Gastrocnemius medialis (tissue), 4 donors: Measurements from ENCODE around the gene SRPK2. TPM values are rescaled to one million over a fixed set of nuclear protein-coding genes. Genes with fewer than 3 reads are reported as not detected.

Experiments
- ATAC-seq, 2 donors: fragments of 150-250 bp; one replicate each; pipeline ENCODE4 v1.9.1; 2016
- DNase-seq, 2 donors: peaks; one replicate each; pipeline ENCODE4 v3.0.0-alpha.2; 2019
- H3K27ac ChIP-seq, 4 donors: fragments of 200-600 bp; sonication (generic); 1 replicate in 1 of 4; 2 replicates in 3 of 4; pipeline ENCODE4 v1.5.1; 2016 to 2018; ENCODE audit warnings: mild to moderate bottlenecking in 2 of 4, moderate library complexity in 1 of 4
- H3K27me3 ChIP-seq, 3 donors: fragments of 200-600 bp; sonication (generic) in 2 of 3; 1 replicate in 1 of 3; 2 replicates in 2 of 3; pipeline versions ENCODE4 v1.5.1 to v1.6.0; 2016 to 2019; ENCODE audit warnings: mild to moderate bottlenecking in 1 of 3, moderate library complexity in 1 of 3
- H3K36me3 ChIP-seq, 2 donors: fragments of 200-600 bp; sonication (generic) in 1 of 2; one replicate each; pipeline ENCODE4 v1.5.1; 2017 to 2018
- H3K4me1 ChIP-seq, 2 donors: fragments of 200-600 bp; sonication (generic) in 1 of 2; one replicate each; pipeline ENCODE4 v1.5.1; 2016 to 2017; ENCODE audit warnings: mild to moderate bottlenecking in 2 of 2
- H3K4me3 ChIP-seq, 4 donors: fragments of 200-600 bp; sonication (generic) in 3 of 4; 1 replicate in 1 of 4; 2 replicates in 3 of 4; pipeline ENCODE4 v1.5.1; 2016 to 2019; ENCODE audit warnings: mild to moderate bottlenecking in 2 of 4
- H3K9me3 ChIP-seq, 3 donors: fragments of 200-600 bp; sonication (generic) in 2 of 3; 1 replicate in 1 of 3; 2 replicates in 2 of 3; pipeline ENCODE4 v1.5.1; 2016 to 2019
- CTCF ChIP-seq, 5 experiments: fragments of 450-650 bp in 3 of 5; fragments of 200-600 bp in 2 of 5; sonication (generic) in 2 of 5; IDR thresholded peaks in 4 of 5; conservative IDR thresholded peaks in 1 of 5; 1 replicate in 4 of 5; 2 replicates in 1 of 5; pipeline ENCODE4 v1.5.1; 2016 to 2019; ENCODE audit warnings: antibody characterized with exemption in 5 of 5, mild to moderate bottlenecking in 3 of 5, moderate library complexity in 3 of 5
- POLR2A ChIP-seq, 2 donors: fragments of 450-650 bp; IDR thresholded peaks; one replicate each; pipeline ENCODE4 v1.6.1; 2017; ENCODE audit warnings: antibody characterized with exemption in 2 of 2, mild to moderate bottlenecking in 2 of 2, moderate library complexity in 2 of 2
- in situ Hi-C, 4 donors: fragments of 200-750 bp; cut with MboI; loops; one replicate each; pipeline versions ENCODE4 v1.15.0 to v1.8.0; 2017; ENCODE audit warnings: low sequenced_read_pairs in 4 of 4
- intact Hi-C: fragments of 100-400 bp; cut with DNase I; formaldehyde crosslinking; loops from one replicate; pipeline ENCODE4 v1.15.1; 2023; ENCODE audit warnings: low total_unique reads
- total RNA-seq, 4 donors: library from RNA; depleted of rRNA; stranded (reverse); fragments of >200 nt; gene quantifications; one replicate each; pipeline versions ENCODE4 v1.1.0 to v1.2.3, GENCODE V29; 2016

SRPK2 gene
- total RNA-seq, 4 donors from 2014 or later, result 18.1 to 49.0 (median 21.3) TPM

GRCh38 chr7:105209433-105209832 is 179.3 kb downstream of the SRPK2 start:
- no peak for TF ChIP-seq POLR2A (IDR thresholded peaks at IDR 0.05)
- Histone ChIP-seq H3K27ac (no peak overlapping the region), H3K9me3 (no peaks in the 10 kb centered on the region), H3K4me1 (peaks cover 5 to 21% of the 10 kb centered on the region in 2 donors), H3K36me3 (no peaks in the 10 kb centered on the region), H3K4me3 (no peak overlapping the region), H3K27me3 (no peaks in the 10 kb centered on the region)
- ATAC-seq, result no peak
- in situ Hi-C loops (no loop called here), intact Hi-C loops (no loop called here)
- no peak for DNase-seq

GRCh38 chr7:105206985-105207384 is 181.7 kb downstream of the SRPK2 start:
- Histone ChIP-seq H3K27me3 (no peaks in the 10 kb centered on the region), H3K36me3 (no peaks in the 10 kb centered on the region), H3K9me3 (no peaks in the 10 kb centered on the region), H3K4me1 (peaks cover 10 to 16% of the 10 kb centered on the region in 2 donors), H3K27ac (no peak overlapping the region), H3K4me3 (no peak overlapping the region)
- ATAC-seq (no peak), DNase-seq (no peak)
- in situ Hi-C loops, result no loop called here
- TF ChIP-seq CTCF (IDR thresholded peaks at IDR 0.05 in 4 of 5, conservative IDR thresholded peaks at IDR 0.05 in 1 of 5), result no peak
- TF ChIP-seq POLR2A (IDR thresholded peaks at IDR 0.05), result no peak
- intact Hi-C loops, result no loop called here

GRCh38 chr7:105205592-105206237 is 183.0 kb downstream of the SRPK2 start:
- no peaks in the 10 kb centered on the region for H3K27me3 ChIP-seq
- intact Hi-C loops (no loop called here), in situ Hi-C loops (no loop called here)
- DNase-seq (no peak), ATAC-seq (no peak)
- no peak for TF ChIP-seq POLR2A (IDR thresholded peaks at IDR 0.05)
- TF ChIP-seq CTCF (IDR thresholded peaks at IDR 0.05 in 4 of 5, conservative IDR thresholded peaks at IDR 0.05 in 1 of 5), result no peak
- no peaks in the 10 kb centered on the region for H3K9me3 ChIP-seq
- H3K4me3 ChIP-seq, result no peak overlapping the region
- H3K27ac ChIP-seq, result no peak overlapping the region
- H3K36me3 ChIP-seq, result no peaks in the 10 kb centered on the region
- peaks cover 9 to 10% of the 10 kb centered on the region in 2 donors for H3K4me1 ChIP-seq

- in situ Hi-C loops (no loop called here), intact Hi-C loops (no loop called here)
- Histone ChIP-seq H3K4me1 (peaks cover 1 to 5% of the 10 kb centered on the region in 2 donors), H3K27ac (no peak overlapping the region), H3K36me3 (no peaks in the 10 kb centered on the region), H3K9me3 (no peaks in the 10 kb centered on the region), H3K27me3 (no peaks in the 10 kb centered on the region), H3K4me3 (no peak overlapping the region)
- no peak for TF ChIP-seq CTCF (IDR thresholded peaks at IDR 0.05 in 4 of 5, conservative IDR thresholded peaks at IDR 0.05 in 1 of 5)
- TF ChIP-seq POLR2A (IDR thresholded peaks at IDR 0.05), result no peak
- ATAC-seq (no peak), DNase-seq (no peak)
These were observed 183.8 kb downstream of the SRPK2 start for GRCh38 chr7:105204953-105205352.

GRCh38 chr7:105204520-105204919 is 184.2 kb downstream of the SRPK2 start:
- ATAC-seq, result no peak
- no peak overlapping the region for H3K27ac ChIP-seq
- intact Hi-C loops, result no loop called here

More at GRCh38 chr7:105204520-105204919, 184.2 kb downstream of the SRPK2 start:
- TF ChIP-seq POLR2A (IDR thresholded peaks at IDR 0.05) (no peak), CTCF (IDR thresholded peaks at IDR 0.05 in 4 of 5, conservative IDR thresholded peaks at IDR 0.05 in 1 of 5) (no peak)
- no peak overlapping the region for H3K4me3 ChIP-seq
- H3K36me3 ChIP-seq, result no peaks in the 10 kb centered on the region
- H3K9me3 ChIP-seq, result no peaks in the 10 kb centered on the region
- DNase-seq, result no peak
- H3K27me3 ChIP-seq, result no peaks in the 10 kb centered on the region
- in situ Hi-C loops, result no loop called here
- peaks cover 0 to 5% of the 10 kb centered on the region in 2 donors for H3K4me1 ChIP-seq
